ENCODE data around the gene ZBTB7C. TPM values are rescaled to one million over a fixed set of nuclear protein-coding genes. Genes with fewer than 3 reads are reported as not detected.

The ZBTB7C gene
- total and polyA plus RNA-seq, 2 of the 8 experiments (the other 6 are each of a cell fraction or from before 2014, with no cell fraction given): 0.15 to 0.45 TPM

DNA sequence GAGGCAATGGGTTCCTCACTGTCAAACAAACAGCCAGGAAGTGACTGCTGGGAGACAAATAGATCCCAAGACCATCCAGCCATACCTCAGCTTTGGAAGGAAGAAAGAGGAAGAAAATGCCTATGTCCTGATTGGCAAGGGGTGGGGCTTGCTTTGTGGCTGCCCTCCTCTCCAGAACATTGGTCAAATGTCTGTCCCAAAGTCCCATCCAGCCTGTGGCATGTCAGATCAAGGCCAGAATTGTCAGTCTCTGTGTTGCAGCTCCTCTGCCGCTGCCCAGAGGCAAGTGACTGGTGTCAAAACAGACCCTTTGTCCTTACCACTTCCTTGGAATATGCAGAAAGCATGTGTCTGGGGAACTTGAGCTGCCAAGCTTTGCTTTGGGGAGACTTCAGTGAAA is 415.8 kb downstream of the ZBTB7C start:
- CTCF ChIA-PET (ENCODE audit: partially characterized antibody): interaction anchor here (1.2 to 3.1 kb wide), 5 partner anchors 11 to 60 kb away, joined by 4 to 10 read pairs (median 5); no protein-coding TSS in a partner anchor
- no peak for FAIRE-seq
- no peak for TF ChIP-seq TCF12 (IDR thresholded peaks at IDR 0.05; ENCODE audit: low read depth, low read length)
- TF ChIP-seq TEAD4 (IDR thresholded peaks at IDR 0.05; ENCODE audit: low read depth, low read length): no peak
- no peak for TF ChIP-seq CHD2 (IDR thresholded peaks at IDR 0.05; ENCODE audit: low read length)

More for the DNA sequence above, 415.8 kb downstream of the ZBTB7C start:
- Histone ChIP-seq H2BK120ac (replicated peaks; ENCODE audit: low read depth, low read length) (no peak overlapping the region), H2BK12ac (ENCODE audit: low read depth, low read length) (no peak overlapping the region), H3K79me1 (ENCODE audit: low read depth, low read length) (no peaks in the 10 kb centered on the region), H3K36me3 (ENCODE audit: control insufficient read depth in 2 of 4, insufficient read depth in 4 of 4, low read length in 3 of 4) (no peaks in the 10 kb centered on the region), H2BK20ac (ENCODE audit: low read length) (no peak overlapping the region), H3K27ac (ENCODE audit: low read depth, low read length) (no peak overlapping the region), H2BK5ac (ENCODE audit: low read depth, low read length) (no peak overlapping the region), H3K4ac (replicated peaks; ENCODE audit: insufficient read length, low read depth, low read length) (no peak overlapping the region), H4K8ac (ENCODE audit: extremely low read depth, insufficient read depth, low read length) (no peak overlapping the region), H3K9ac (replicated peaks in 1 of 4; ENCODE audit: extremely low read depth in 1 of 4, low read depth in 3 of 4, low read length in 3 of 4) (no peak overlapping the region), H3K56ac (replicated peaks; ENCODE audit: insufficient read length, low read depth, low read length) (no peak overlapping the region), H3K23ac (ENCODE audit: insufficient read length) (no peak overlapping the region), H3K18ac (ENCODE audit: extremely low read depth, low read length) (no peak overlapping the region), H3K9me3 (ENCODE audit: insufficient read depth in 2 of 2, low read depth in 1 of 2, low read length in 1 of 2) (peaks cover 4 to 5% of the 10 kb centered on the region in 2 experiments; a peak in 2 of 4 replicates), H3K79me2 (ENCODE audit: control insufficient read depth in 1 of 2, insufficient read depth in 2 of 2, low read length in 2 of 2) (no peaks in the 10 kb centered on the region), H2BK15ac (ENCODE audit: low read length) (no peak overlapping the region), H4K5ac (ENCODE audit: insufficient read length, low read depth, low read length) (no peak overlapping the region), H3K4me2 (ENCODE audit: insufficient read depth in 1 of 2, low read depth in 2 of 2, low read length in 2 of 2) (no peak overlapping the region), H2AFZ (ENCODE audit: low read length) (no peak overlapping the region), H3K27me3 (replicated peaks in 1 of 4; ENCODE audit: control insufficient read depth in 3 of 4, extremely low read depth in 1 of 4, insufficient read depth in 3 of 4, low read length in 3 of 4) (no peaks in the 10 kb centered on the region), H2AK5ac (ENCODE audit: low read depth, low read length) (no peak overlapping the region), H4K91ac (replicated peaks; ENCODE audit: insufficient read length, low read length) (no peak overlapping the region), H3K4me1 (replicated peaks in 1 of 4; ENCODE audit: control insufficient read depth in 3 of 4, insufficient read depth in 4 of 4, low read length in 3 of 4) (no peaks in the 10 kb centered on the region; a peak in 3 of 7 replicates), H4K20me1 (replicated peaks in 1 of 2; ENCODE audit: control insufficient read depth in 1 of 2, insufficient read depth in 2 of 2, low read length in 2 of 2) (no peaks in the 10 kb centered on the region), H3K14ac (ENCODE audit: insufficient read length) (no peak overlapping the region), H3K23me2 (ENCODE audit: low read depth, low read length) (no peaks in the 10 kb centered on the region), H3K4me3 (ENCODE audit: extremely low read depth in 1 of 4, insufficient read depth in 2 of 4, low read depth in 3 of 4, low read length in 4 of 4) (no peak overlapping the region)
- no peak for DNase-seq (ENCODE audit: low read depth in 1 of 2, low spot score in 2 of 2)
- 94% methylated on average over 1 of the region's 1 CpG; no CpG with 5 or more reads in 1 of the 2 experiments for WGBS, 2 experiments (ENCODE audit: extremely low coverage in 1 of 2, insufficient coverage in 1 of 2, insufficient read length in 1 of 2, insufficient replicate concordance in 2 of 2, low coverage in 1 of 2, low lambda C conversion rate in 2 of 2, missing lambda C conversion rate in 1 of 2)
- POLR2A ChIA-PET (ENCODE audit: partially characterized antibody): no interaction called here
